A549 (cell line): ENCODE measurements around the gene TRIM28. TPM values are rescaled to one million over a fixed set of nuclear protein-coding genes. Genes with fewer than 3 reads are reported as not detected.

Experiments used
- ATAC-seq, 2 experiments: fragments of 200-7000 bp in 1 of 2; fragments of >200 bp in 1 of 2; cut with Nextera tagmentation in 1 of 2; cut with Tn5 transposase in 1 of 2; 3 replicates each; pipeline versions ENCODE4 v1.8.0 to v1.9.1; 2018 to 2020; ENCODE audit warnings: mild to moderate bottlenecking in 1 of 2, moderate library complexity in 1 of 2
- CTCF ChIA-PET: fragments of 300-600 bp; sonication (Branson Sonifier 250); formaldehyde crosslinking; extraction: SDS; loops from one replicate; lab custom pipeline; 2021; ENCODE audit warnings: antibody characterized with exemption, inconsistent platforms; lab: Yijun Ruan, JAX
- POLR2A ChIA-PET: fragments of 350-600 bp; formaldehyde crosslinking; extraction: SDS; loops from one replicate; lab custom pipeline; 2021; ENCODE audit warnings: antibody characterized with exemption, inconsistent platforms; lab: Yijun Ruan, JAX
- DNase-seq, 2 experiments: peaks; one replicate each; pipeline versions ENCODE4 v3.0.0 to v3.0.0-alpha.2; 2011 to 2016; ENCODE audit warnings: low read depth in 1 of 2, low spot score in 1 of 2
- FAIRE-seq: peaks from 2 replicates; lab custom pipeline; 2011; peaks lifted over from hg19 to GRCh38; lab: Jason Lieb, UNC
- H3K27ac ChIP-seq, 2 experiments: fragments of >200 bp; sonication (Bioruptor Twin); formaldehyde crosslinking; 3 replicates each; pipeline ENCODE4 v1.5.1; 2016 to 2017
- H3K4me1 ChIP-seq: fragments of >200 bp; sonication (Bioruptor Twin); formaldehyde crosslinking; 3 replicates; pipeline ENCODE4 v1.6.1; 2016
- H3K4me2 ChIP-seq: fragments of >200 bp; sonication (Bioruptor Twin); formaldehyde crosslinking; 3 replicates; pipeline ENCODE4 v1.6.1; 2016
- H3K4me3 ChIP-seq: fragments of >200 bp; sonication (Bioruptor Twin); formaldehyde crosslinking; 3 replicates; pipeline ENCODE4 v1.5.1; 2016
- H3K9me3 ChIP-seq: fragments of >200 bp; sonication (Bioruptor Twin); formaldehyde crosslinking; 3 replicates; pipeline ENCODE4 v1.6.1; 2016
- BHLHE40 ChIP-seq: IDR thresholded peaks from 2 replicates; pipeline ENCODE4 v1.6.1; 2012; ENCODE audit warnings: low read depth, low read length, inconsistent platforms
- CBX8 ChIP-seq: fragments of 200-600 bp; sonication (generic); IDR thresholded peaks from 2 replicates; pipeline ENCODE4 v1.6.1; 2016
- CEBPB ChIP-seq, 2 experiments: fragments of >200 bp in 1 of 2; sonication (Bioruptor Twin) in 1 of 2; formaldehyde crosslinking in 1 of 2; IDR thresholded peaks; 2 replicates each; pipeline ENCODE4 v1.6.1; 2012 to 2016
- CHD2 ChIP-seq: fragments of 150-350 bp; IDR thresholded peaks from 2 replicates; pipeline ENCODE4 v1.6.1; 2014; ENCODE audit warnings: low read length; ENCODE audit not compliant: partially characterized antibody
- CHD4 ChIP-seq: fragments of 200-600 bp; sonication (generic); IDR thresholded peaks from 2 replicates; pipeline ENCODE4 v1.6.1; 2016; ENCODE audit warnings: antibody characterized with exemption, mild to moderate bottlenecking, borderline replicate concordance
- EHF ChIP-seq: fragments of 250-450 bp; sonication (Bioruptor Pico); IDR thresholded peaks from 2 replicates; pipeline ENCODE4 v1.5.0; 2020; ENCODE audit warnings: mild to moderate bottlenecking
- ESRRA ChIP-seq: fragments of 150-350 bp; IDR thresholded peaks from 2 replicates; pipeline ENCODE4 v1.6.1; 2014; ENCODE audit warnings: mild to moderate bottlenecking, low read length, borderline replicate concordance
- FOSL2 ChIP-seq, 2 experiments: fragments of 450-650 bp in 1 of 2; fragments of >200 bp in 1 of 2; sonication (Bioruptor Twin) in 1 of 2; formaldehyde crosslinking; IDR thresholded peaks; 2 replicates each; pipeline versions ENCODE4 v1.5.0 to v1.6.1; 2016 to 2020; ENCODE audit warnings: mild to moderate bottlenecking in 1 of 2, moderate library complexity in 1 of 2
- FOXS1 ChIP-seq: fragments of 250-450 bp; sonication (Bioruptor Pico); IDR thresholded peaks from 2 replicates; pipeline ENCODE4 v1.5.0; 2020; ENCODE audit warnings: mild to moderate bottlenecking, moderate library complexity
- GATA3 ChIP-seq: IDR thresholded peaks from 2 replicates; pipeline ENCODE4 v1.6.1; 2012; ENCODE audit warnings: borderline replicate concordance
- HDAC2 ChIP-seq: fragments of 200-600 bp; sonication (generic); IDR thresholded peaks from 2 replicates; pipeline ENCODE4 v1.6.1; 2016
- JUNB ChIP-seq: fragments of >200 bp; sonication (Bioruptor Twin); formaldehyde crosslinking; IDR thresholded peaks from 2 replicates; pipeline ENCODE4 v1.6.1; 2016
- MAX ChIP-seq: IDR thresholded peaks from 2 replicates; pipeline ENCODE4 v1.6.1; 2012
- MAZ ChIP-seq: fragments of 150-350 bp; IDR thresholded peaks from 2 replicates; pipeline ENCODE4 v1.6.1; 2014; ENCODE audit warnings: antibody characterized with exemption, low read depth, low read length, borderline replicate concordance
- NPAS2 ChIP-seq: fragments of 250-450 bp; sonication (Bioruptor Pico); IDR thresholded peaks from 2 replicates; pipeline ENCODE4 v1.8.0; 2022; ENCODE audit warnings: mild to moderate bottlenecking, moderate library complexity, borderline replicate concordance
- POLR2A ChIP-seq: IDR thresholded peaks from 2 replicates; pipeline ENCODE4 v1.6.1; 2012; ENCODE audit warnings: mild to moderate bottlenecking, low read length
- POLR2AphosphoS2 ChIP-seq: conservative IDR thresholded peaks from 2 replicates; pipeline ENCODE4 v1.6.1; 2012; ENCODE audit warnings: low read length, improper control_type of control experiment, inconsistent platforms
- RAD21 ChIP-seq, 2 experiments: fragments of >200 bp in 1 of 2; sonication (Bioruptor Twin) in 1 of 2; formaldehyde crosslinking in 1 of 2; IDR thresholded peaks in 1 of 2; conservative IDR thresholded peaks in 1 of 2; 2 replicates in 1 of 2; 3 replicates in 1 of 2; pipeline ENCODE4 v1.6.1; 2012 to 2018; ENCODE audit warnings: inconsistent platforms in 1 of 2
- RCOR1 ChIP-seq: fragments of 150-350 bp; IDR thresholded peaks from 2 replicates; pipeline ENCODE4 v1.6.1; 2014; ENCODE audit warnings: antibody characterized with exemption, low read length, low read depth
- RFX5 ChIP-seq: fragments of 450-650 bp; IDR thresholded peaks from 2 replicates; pipeline ENCODE4 v1.7.1; 2014; ENCODE audit warnings: antibody characterized with exemption, mild to moderate bottlenecking, moderate library complexity
- SMC3 ChIP-seq: fragments of >200 bp; sonication (Bioruptor Twin); formaldehyde crosslinking; IDR thresholded peaks from 3 replicates; pipeline ENCODE4 v1.6.1; 2018; ENCODE audit warnings: inconsistent platforms
- SREBF2 ChIP-seq: fragments of 450-650 bp; IDR thresholded peaks from 2 replicates; pipeline ENCODE4 v1.6.1; 2014; ENCODE audit warnings: mild to moderate bottlenecking, moderate library complexity
- TP53 ChIP-seq: fragments of 250-450 bp; sonication (Bioruptor Pico); IDR thresholded peaks from 2 replicates; pipeline ENCODE4 v1.5.0; 2021; ENCODE audit warnings: mild to moderate bottlenecking, moderate library complexity
- ZFP36 ChIP-seq: fragments of 450-650 bp; IDR thresholded peaks from 2 replicates; pipeline ENCODE4 v1.6.1; 2014; ENCODE audit warnings: borderline replicate concordance; ENCODE audit not compliant: partially characterized antibody
- ZNF302 ChIP-seq: fragments of 250-450 bp; sonication (Bioruptor Pico); IDR thresholded peaks from 2 replicates; pipeline ENCODE4 v1.9.0; 2021; ENCODE audit warnings: inconsistent platforms, mild to moderate bottlenecking, moderate library complexity
- WGBS: methylation state at CpG from one replicate; pipeline ENCODE4 v1.1.6; 2017; ENCODE audit errors: missing lambda C conversion rate; 5-methylcytosine and 5-hydroxymethylcytosine counted together
- polyA plus RNA-seq, 4 experiments: library from polyadenylated mRNA; depleted of rRNA in 3 of 4; stranded (reverse); fragments of >200 nt; fragmentation: RNase III in 1 of 4; extraction: RNeasy Plus Mini Kit Qiagen cat#74134 plus additional on column Dnase treatment in 1 of 4; gene quantifications; 2 replicates in 3 of 4; 3 replicates in 1 of 4; pipeline ENCODE4 v1.2.3, GENCODE V29; 2011 to 2017
- TF ChIP-seq, protein P1 (sequence below): IDR thresholded peaks from 2 replicates; pipeline ENCODE4 v1.6.1; 2012
- TF ChIP-seq, protein P2 (sequence below): fragments of >200 bp; sonication (Bioruptor Twin); formaldehyde crosslinking; IDR thresholded peaks from 2 replicates; pipeline ENCODE4 v1.6.1; 2016
- TF ChIP-seq, protein P3 (sequence below): fragments of 200-600 bp; sonication (generic); IDR thresholded peaks from 2 replicates; pipeline ENCODE4 v1.6.1; 2016; ENCODE audit warnings: antibody characterized with exemption, mild to moderate bottlenecking, moderate library complexity

TRIM28 gene
- polyA plus RNA-seq, 2 of the 4 experiments (the other 2 are of a cell fraction) = 576 to 656 TPM

DNA sequence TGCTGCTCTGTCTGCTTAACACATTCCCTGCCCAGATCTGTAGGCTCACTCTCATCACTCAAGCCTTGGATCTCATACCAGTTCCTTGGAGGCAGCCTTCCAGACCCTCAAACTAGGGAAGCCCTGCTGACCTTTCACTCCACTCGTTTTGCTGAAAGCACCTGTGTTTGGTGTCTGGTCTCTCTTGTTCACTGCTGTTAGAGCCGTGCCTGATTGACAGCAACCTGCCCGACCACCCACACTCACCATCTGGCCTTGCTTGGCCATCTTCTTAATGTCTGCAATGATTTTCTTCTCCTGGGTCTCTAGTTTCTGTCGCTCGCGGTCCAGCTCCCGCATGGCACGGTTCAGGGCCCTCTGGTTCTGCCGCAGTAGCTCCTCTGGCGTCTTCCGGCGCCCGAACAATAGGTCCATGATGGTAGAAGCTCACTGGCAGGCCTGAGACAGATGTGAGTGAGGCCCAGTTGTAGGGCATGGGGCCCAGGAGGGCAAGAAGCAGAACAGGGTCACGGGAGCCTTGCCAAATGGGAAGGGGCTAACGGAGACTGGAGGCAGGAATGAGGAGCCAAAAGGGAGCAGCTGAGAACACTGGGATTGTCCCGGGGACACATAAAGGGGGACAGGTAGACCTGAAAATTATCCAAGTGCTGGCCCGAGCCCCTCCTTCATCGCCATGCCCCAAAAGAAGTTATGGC, 10.1 kb downstream of the TRIM28 start:
- Histone ChIP-seq H3K27ac (peak overlapping the region; percentile 88 to 93), H3K4me2 (peak overlapping the region; percentile 91), H3K4me1 (peaks cover 30% of the 10 kb centered on the region), H3K4me3 (peak overlapping the region; percentile 67), H3K9me3 (no peaks in the 10 kb centered on the region)
- ATAC-seq = no peak; a peak in 1 of 6 replicates
- FAIRE-seq = no peak
- 82% methylated on average over 18 of the region's 18 CpGs for WGBS
- POLR2A ChIA-PET = interaction anchor here (1.1 to 6.8 kb wide), 4 partner anchors 9 to 38 kb away, joined by 3 to 103 read pairs (median 44); partner anchors contain the start of genes TRIM28 and ZBTB45
- no peak for DNase-seq
- TF ChIP-seq, protein P1, sequence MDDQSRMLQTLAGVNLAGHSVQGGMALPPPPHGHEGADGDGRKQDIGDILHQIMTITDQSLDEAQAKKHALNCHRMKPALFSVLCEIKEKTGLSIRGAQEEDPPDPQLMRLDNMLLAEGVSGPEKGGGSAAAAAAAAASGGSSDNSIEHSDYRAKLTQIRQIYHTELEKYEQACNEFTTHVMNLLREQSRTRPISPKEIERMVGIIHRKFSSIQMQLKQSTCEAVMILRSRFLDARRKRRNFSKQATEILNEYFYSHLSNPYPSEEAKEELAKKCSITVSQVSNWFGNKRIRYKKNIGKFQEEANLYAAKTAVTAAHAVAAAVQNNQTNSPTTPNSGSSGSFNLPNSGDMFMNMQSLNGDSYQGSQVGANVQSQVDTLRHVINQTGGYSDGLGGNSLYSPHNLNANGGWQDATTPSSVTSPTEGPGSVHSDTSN = peak; percentile 6; the same call in 1 of the 2 replicates
- TF ChIP-seq BHLHE40 = no peak
- CTCF ChIA-PET = interaction anchor here (0.5 to 13.8 kb wide), 5 partner anchors 9 to 48 kb away, joined by 3 to 222 read pairs (median 4); partner anchors contain the start of genes TRIM28 and ZBTB45

GRCh38 chr19:58554494-58555368, 10.9 kb downstream of the TRIM28 start, which contains the start of gene CHMP2A:
CHMP2A (minus strand) TSS chr19:58555105; CDS start chr19:58554212, 893 bp downstream.
- peak; percentile 98 to 99 for DNase-seq
- peak within 1 kb of the TSS; percentile 67 for H3K4me3 ChIP-seq
- no peaks in the 10 kb centered on the region for H3K9me3 ChIP-seq
- H3K4me1 ChIP-seq = peaks cover 30% of the 10 kb centered on the region
- 2% methylated on average over 46 of the region's 69 CpGs for WGBS
- ATAC-seq = peak; percentile 46 to 69
- POLR2A ChIA-PET = interaction anchor here (1.1 to 6.8 kb wide), 7 partner anchors 10 to 41 kb away, joined by 3 to 103 read pairs (median 7); partner anchors contain the start of genes MZF1, TRIM28 and ZBTB45
- peak within 1 kb of the TSS; percentile 88 to 93 for H3K27ac ChIP-seq
- CTCF ChIA-PET = interaction anchor here (0.5 to 13.8 kb wide), 6 partner anchors 11 to 49 kb away, joined by 3 to 222 read pairs (median 4); partner anchors contain the start of genes TRIM28 and ZBTB45
- H3K4me2 ChIP-seq = peak within 1 kb of the TSS; percentile 91
- FAIRE-seq = no peak
- no peak for TF ChIP-seq CHD2
- no peak for TF ChIP-seq SREBF2
- TF ChIP-seq POLR2AphosphoS2 = peak; percentile 99
- no peak for TF ChIP-seq HDAC2
- no peak for TF ChIP-seq RCOR1
- peak; percentile 62; the same call in 1 of the 2 replicates for TF ChIP-seq POLR2A
- no peak for TF ChIP-seq ZFP36
- TF ChIP-seq GATA3 = no peak; the same call in none of the 2 replicates
- TF ChIP-seq MAX = peak; percentile 85
- TF ChIP-seq RFX5 = peak; percentile 45; the same call in 1 of the 2 replicates
- TF ChIP-seq FOXS1 = no peak
- TF ChIP-seq EHF (CRISPR knock-in tag) = no peak
- peak; percentile 80 for TF ChIP-seq TP53 (CRISPR knock-in tag)
- TF ChIP-seq, protein P2, sequence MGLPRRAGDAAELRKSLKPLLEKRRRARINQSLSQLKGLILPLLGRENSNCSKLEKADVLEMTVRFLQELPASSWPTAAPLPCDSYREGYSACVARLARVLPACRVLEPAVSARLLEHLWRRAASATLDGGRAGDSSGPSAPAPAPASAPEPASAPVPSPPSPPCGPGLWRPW = no peak
- no peak; the same call in 2 of the 3 replicates for TF ChIP-seq SMC3
- TF ChIP-seq, protein P1 = peak; percentile 98
- TF ChIP-seq NPAS2 (CRISPR knock-in tag) = no peak
- TF ChIP-seq CHD4 = no peak
- TF ChIP-seq, protein P3, sequence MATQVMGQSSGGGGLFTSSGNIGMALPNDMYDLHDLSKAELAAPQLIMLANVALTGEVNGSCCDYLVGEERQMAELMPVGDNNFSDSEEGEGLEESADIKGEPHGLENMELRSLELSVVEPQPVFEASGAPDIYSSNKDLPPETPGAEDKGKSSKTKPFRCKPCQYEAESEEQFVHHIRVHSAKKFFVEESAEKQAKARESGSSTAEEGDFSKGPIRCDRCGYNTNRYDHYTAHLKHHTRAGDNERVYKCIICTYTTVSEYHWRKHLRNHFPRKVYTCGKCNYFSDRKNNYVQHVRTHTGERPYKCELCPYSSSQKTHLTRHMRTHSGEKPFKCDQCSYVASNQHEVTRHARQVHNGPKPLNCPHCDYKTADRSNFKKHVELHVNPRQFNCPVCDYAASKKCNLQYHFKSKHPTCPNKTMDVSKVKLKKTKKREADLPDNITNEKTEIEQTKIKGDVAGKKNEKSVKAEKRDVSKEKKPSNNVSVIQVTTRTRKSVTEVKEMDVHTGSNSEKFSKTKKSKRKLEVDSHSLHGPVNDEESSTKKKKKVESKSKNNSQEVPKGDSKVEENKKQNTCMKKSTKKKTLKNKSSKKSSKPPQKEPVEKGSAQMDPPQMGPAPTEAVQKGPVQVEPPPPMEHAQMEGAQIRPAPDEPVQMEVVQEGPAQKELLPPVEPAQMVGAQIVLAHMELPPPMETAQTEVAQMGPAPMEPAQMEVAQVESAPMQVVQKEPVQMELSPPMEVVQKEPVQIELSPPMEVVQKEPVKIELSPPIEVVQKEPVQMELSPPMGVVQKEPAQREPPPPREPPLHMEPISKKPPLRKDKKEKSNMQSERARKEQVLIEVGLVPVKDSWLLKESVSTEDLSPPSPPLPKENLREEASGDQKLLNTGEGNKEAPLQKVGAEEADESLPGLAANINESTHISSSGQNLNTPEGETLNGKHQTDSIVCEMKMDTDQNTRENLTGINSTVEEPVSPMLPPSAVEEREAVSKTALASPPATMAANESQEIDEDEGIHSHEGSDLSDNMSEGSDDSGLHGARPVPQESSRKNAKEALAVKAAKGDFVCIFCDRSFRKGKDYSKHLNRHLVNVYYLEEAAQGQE = no peak
- no peak for TF ChIP-seq CBX8
- no peak for TF ChIP-seq ZNF302 (CRISPR knock-in tag)
- TF ChIP-seq CEBPB (IDR thresholded peaks at IDR 0.05) = peak; percentile 72 to 95; a peak in 3 of 4 replicates
- 0 out of 5 replicates have a peak, but pooled peaks of 1 of the 2 experiments have one; percentile 22 for TF ChIP-seq RAD21 (conservative IDR thresholded peaks at IDR 0.05 in 1 of 2, IDR thresholded peaks at IDR 0.05 in 1 of 2)
- TF ChIP-seq FOSL2 (IDR thresholded peaks at IDR 0.05) = no peak
- TF ChIP-seq FOSL2 (CRISPR knock-in tag; IDR thresholded peaks at IDR 0.05) = no peak; the same call in none of the 2 replicates
- no peak for TF ChIP-seq ESRRA
- peak; percentile 96 for TF ChIP-seq MAZ
- no peak for TF ChIP-seq JUNB
